Right forelimb (tissue), 1 donor: ENCODE measurements around the gene PSG2.
"Not testable (repeated sequence)": the region's sequence is repeated elsewhere in the genome, so short reads cannot be mapped to it uniquely, and the experiment has no call there.

Experiments
- DNase-seq: peaks from one replicate; pipeline ENCODE4 v3.0.0-alpha.2; 2018

PSG2 gene

DNA sequence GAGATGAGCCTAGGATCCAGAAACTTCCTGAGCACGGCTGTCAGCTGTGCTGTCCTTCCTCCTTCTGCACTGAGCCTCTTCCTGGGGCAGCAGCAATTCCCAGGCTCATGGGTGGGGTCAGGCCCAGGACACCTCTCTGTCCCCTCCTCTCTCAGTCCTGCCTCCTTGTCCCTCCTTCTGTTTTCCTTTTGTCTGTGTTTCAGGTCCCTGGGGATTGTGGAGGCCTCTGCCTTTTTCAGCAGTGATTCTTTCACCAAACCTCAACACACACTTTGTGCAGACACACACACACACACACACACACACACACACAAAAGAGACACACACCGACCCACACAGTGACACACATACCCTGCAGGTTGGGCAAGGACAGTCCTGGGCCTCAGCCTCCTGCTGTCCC lies at the start of gene PSG2:
Gene PSG2, minus strand, starts transcription at position 101 of the 400 bp plus-strand sequence. CDS start 132 bp downstream, outside the sequence.
- DNase-seq: not testable (repeated sequence)

DNA sequence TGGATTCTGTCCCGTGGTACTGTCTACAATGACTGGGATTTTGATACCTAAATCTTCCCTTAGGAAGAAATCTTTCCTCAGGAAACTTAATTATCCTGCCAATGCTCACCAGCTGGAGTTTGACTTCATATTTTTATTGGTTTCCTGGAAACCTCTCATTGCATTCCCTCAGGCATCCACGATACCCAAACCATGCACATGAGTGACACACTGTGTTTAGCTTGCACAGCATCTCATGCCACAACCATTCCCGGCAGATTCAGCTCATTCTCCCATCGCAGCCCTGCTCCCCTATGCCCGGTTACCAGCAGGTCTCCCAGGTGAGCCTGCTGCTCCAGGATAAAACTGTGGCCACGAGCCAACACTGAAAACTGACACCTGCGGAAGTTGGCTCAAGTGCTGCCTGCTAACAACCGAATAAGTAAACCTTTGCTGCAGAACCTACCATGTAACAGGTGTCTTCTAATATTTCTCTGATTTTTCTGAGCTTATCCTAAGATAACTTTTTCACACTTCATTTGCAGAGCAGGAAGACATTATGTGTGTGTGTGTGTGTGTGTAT lies 48.9 kb upstream of the PSG2 start:
- DNase-seq: not testable (repeated sequence)

DNA sequence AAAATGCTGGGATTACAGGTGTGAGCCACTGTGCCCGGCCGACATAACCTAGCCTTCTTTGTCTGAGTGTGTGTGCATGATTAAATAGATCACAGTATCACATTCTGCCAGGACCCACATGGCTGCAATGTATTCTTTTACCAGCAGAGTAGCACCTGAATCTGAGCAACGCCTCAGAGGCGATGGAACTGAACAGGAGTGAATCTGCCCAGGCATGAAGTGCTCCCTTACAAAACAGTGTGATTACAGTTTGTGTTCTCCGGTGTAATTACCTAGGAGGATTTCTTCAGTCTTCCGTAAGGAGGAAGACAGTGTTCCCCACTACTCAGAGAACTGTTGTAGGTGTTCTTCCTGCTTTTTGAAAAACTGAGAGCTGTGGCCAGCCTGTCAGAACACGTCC lies 46.7 kb upstream of the PSG2 start:
- DNase-seq: not testable (repeated sequence)

DNA sequence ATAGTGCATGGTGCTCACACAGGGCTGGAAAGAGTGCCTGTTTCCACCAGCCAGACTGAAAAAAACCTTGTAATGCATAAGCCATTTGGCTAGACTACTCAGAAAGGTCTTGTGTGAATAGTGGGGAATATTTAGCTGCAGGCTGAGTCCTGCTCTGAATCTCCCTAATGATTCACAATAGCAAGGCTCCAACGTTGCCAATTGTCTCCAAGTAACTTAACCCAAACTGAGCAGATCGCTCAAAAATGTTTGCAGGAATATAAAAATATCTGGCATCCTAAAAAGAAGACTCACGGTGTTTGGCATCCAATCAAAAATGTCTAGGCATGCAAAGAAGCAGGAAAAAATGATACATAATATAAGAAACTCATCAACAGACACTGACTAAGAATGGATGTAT lies 44.8 kb upstream of the PSG2 start:
- not testable (repeated sequence) for DNase-seq

DNA sequence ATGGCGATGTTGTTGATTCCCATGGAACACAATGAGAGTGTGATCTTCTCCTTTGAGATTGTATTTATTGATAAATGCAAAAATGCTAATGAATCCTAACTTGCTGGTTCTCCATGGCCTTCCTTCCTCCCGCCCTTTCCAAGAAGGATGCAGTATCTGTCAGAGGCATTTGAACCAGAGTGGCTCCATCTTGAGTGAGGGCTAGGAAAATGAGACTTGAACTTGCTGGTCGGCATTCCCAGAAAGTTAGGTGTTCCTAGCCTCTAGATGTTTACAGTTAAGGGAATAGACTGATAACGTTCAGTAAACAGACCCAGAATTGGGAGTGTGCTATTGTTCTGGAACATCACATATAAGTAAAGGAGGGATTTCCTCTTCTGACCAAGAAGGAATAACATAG lies 44.2 kb upstream of the PSG2 start:
- no peak for DNase-seq

DNA sequence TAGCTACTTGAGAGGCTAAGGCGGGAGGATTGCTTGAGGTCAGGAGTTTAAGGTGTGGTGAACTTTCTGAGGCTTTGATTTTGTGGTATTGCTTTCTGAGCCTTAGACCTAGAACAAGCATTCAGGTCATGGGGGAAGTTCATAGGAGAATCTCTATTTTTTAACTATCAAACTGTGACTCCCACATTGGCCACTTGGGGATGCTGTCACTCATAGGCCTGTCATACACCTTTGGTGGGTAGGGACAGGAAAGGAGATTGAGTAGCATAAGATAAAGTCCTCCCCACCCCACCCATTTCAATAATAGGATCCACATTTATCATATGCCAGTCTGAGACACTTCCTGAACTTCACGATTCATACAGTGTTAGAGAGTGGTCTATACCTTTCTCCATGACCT lies 41.9 kb upstream of the PSG2 start:
- DNase-seq: no peak

GRCh38 chr19:43120433-43121026 lies 38.0 kb upstream of the PSG2 start:
- DNase-seq: not testable (repeated sequence)

DNA sequence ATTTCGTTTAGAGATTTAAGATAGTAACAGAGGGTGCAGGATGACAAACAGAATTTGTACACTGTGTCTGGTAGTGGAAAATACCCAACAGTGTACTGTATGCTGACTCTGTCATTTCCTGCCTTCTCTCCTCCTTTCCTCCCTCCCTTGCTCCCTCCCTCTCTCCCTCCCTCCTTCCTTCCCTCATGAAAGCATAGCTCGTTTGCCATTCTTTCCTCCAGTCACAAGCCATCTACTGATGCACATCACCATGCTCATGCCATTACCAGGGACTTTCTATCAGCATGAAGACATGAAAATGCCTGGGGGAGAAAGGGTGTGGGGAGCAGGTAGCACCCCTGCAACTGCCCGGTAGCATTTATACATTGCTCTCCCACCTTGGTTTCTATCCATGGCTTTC lies 37.0 kb upstream of the PSG2 start:
- DNase-seq: not testable (repeated sequence)

GRCh38 chr19:43116421-43116820 lies 33.9 kb upstream of the PSG2 start:
- not testable (repeated sequence) for DNase-seq

DNA sequence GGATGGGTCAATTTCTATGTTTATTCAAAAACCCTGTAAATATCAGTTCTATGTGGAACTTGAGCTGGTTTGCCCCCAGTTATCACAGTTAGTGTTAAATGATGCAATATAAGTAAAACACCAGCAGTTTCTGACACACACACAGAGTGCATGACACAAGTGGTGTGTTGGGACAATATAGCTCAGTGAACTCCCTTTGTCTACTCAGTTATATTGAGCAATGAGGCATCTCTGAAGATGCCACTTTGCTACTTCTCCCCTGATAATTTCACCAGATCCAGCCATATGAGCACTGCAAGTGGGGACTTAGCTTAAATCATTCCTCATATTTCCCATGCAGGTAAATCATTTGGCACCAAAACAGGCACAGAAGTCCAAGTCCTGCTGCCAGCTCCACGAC lies 33.0 kb upstream of the PSG2 start:
- DNase-seq: not testable (repeated sequence)

- not testable (repeated sequence) for DNase-seq
These were observed 32.6 kb upstream of the PSG2 start for GRCh38 chr19:43115064-43115463.

DNA sequence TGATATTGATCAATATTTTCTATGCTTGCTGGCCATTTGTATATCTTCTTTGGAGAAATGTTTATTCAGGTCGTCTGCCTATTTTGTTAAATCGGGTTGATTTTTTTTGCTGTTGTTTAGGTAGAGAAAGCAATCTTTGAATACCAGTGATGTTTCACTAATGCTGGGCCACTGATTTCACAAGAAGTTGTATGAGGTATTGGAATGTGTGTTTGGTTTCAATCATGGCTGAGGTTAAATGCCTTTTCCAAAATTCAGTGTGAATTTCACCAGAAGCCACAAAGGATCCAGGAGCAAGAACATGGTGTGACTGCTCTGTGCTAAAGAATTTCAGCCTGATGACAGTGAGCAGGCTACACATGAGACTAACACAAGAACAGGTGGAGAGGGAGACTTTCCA lies 32.1 kb upstream of the PSG2 start:
- not testable (repeated sequence) for DNase-seq

- DNase-seq: not testable (repeated sequence)
These were observed 24.9 kb upstream of the PSG2 start for GRCh38 chr19:43107401-43107800.

- DNase-seq: no peak
These were observed 23.0 kb upstream of the PSG2 start for GRCh38 chr19:43105496-43105895.

GRCh38 chr19:43104215-43104850 lies 21.8 kb upstream of the PSG2 start:
- DNase-seq: not testable (repeated sequence)

GRCh38 chr19:43101950-43102349 lies 19.4 kb upstream of the PSG2 start:
- no peak for DNase-seq

- DNase-seq: not testable (repeated sequence)
These were observed 15.9 kb upstream of the PSG2 start for GRCh38 chr19:43098416-43098815.

DNA sequence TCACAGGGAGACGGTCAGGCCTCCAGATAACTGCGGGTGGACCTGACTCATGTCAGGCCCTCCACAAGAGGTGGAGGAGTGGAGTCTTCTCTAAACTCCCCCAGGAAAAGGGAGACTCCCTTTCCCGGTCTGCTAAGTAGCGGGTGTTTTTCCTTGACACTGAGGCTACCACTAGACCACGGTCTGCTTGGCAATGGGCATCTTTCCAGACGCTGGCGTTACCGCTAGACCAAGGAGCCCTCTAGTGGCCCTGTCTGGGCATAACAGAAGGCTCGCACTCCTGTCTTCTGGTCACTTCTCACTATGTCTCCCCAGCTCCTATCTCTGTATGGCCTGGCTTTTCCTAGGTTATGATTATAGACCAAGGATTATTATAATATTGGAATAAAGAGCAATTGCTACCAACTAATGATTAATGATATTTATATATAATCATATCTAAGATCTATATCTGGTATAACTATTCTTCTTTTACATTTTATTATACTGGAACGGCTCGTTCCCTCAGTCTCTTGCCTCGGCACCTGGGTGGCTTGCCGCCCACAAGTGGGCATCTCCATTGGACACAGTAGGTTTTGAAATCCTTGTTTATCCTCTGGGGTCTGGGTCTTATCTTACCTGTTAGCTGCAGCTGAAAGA lies 5.3 kb upstream of the PSG2 start:
- DNase-seq: not testable (repeated sequence)

DNA sequence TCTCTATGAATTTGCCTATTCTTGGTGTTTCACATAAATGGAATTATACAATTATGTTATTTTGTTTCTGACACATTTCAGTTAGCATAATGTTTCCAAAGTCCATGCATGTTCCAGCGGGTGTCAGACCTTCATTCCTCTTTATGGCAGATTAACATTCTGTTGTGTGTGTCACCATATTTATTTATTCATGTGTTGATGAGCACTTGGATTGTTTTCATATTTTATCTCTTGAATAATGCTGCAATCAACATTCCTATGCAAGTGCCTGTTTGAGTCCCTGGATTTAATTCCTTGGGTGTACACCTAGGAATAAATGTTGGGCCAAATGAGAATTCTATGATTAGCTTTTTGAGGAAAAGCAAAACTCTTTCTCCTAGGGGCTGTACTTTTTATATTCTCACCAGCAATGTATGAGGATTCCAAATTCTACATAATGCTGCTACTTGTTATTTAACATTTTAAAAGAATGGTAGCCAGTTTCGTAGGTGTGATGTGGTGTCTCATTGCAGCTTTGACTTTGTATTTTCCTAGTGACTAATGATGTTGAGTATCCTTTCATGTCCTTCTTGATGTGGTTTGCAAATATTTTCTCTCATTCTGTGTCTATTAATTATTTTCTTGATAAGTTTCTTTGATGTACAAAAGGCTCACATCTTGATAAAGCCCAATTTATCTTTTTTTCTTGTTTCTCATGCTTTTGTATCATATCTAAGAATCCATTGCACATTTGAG lies 3.5 kb upstream of the PSG2 start:
- DNase-seq: not testable (repeated sequence)

DNA sequence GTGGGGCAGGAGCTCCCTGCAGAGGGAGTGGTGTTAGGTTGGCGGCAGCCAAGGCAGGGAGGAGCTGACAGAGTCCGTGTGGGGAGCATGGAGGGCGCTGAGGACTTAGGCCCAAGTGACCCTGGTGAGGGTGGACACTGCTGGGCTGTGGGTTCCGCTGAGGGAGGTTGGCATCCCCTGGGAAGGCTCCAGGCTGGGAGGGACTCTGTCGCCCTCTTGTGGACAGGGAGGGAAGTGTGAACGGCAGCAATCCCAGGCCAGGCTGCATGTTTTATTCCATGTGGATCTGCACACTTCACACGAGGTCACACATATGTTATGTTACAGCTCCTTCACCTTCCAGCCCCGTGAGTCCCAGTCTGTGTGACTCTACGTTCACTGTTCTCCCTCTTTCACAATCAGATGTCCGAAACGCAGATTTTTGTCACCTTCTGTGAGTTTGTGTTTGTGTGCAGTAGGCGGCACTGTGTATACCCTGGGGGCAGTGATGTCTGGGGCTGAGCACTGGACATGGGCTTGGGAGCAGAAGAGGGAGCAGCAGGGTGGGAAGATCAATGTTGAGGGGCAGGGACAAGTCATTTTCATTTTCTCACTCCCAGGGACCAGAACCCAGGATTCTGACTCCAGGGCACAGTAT lies 1.8 kb upstream of the PSG2 start:
- DNase-seq: not testable (repeated sequence)

DNA sequence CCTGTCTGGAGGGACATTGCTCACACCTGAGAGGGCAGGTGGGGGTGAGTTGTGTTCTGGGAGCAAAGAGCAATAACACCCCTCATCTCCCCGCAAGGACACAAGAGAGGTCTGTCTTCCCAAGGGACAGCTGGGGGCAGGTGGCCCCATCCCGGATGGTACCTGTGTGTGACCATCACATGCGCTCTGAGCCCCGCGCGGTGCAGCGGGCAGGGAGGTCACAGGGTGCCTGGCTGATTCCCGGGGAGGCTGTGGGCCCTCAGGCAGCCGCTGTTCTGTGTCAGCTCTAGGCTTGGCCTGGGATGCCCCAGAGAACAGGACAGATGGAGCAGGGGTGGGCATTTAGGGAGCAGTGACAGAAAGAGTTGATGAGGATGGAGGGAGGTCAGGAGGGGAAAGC lies 1.2 kb upstream of the PSG2 start:
- not testable (repeated sequence) for DNase-seq

DNA sequence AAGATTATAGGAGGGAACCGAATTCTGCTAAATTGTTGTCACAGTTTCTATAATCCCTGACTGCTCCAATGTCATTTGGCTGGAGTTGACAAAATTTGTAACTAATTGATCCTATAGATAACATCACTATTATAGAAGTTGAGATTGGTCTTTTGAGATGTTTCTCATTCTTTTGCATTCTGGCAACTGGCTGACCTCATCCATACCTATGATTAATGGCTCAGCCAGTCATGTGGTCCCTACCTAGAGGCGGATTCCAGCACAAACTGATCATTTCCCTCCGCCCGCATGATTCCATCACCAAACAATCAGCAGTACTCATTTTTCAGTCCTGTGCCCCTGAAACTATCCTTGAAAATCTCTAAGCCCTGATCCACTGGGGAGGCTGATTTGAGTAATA lies 4.2 kb downstream of the PSG2 start:
- DNase-seq: no peak

- not testable (repeated sequence) for DNase-seq
These were observed 4.6 kb downstream of the PSG2 start for GRCh38 chr19:43077881-43078280.
